Left kidney (tissue), 8 donors: ENCODE measurements around the gene YDJC. TPM values are rescaled to one million over a fixed set of nuclear protein-coding genes. Genes with fewer than 3 reads are reported as not detected.
"Not testable (repeated sequence)": the region's sequence is repeated elsewhere in the genome, so short reads cannot be mapped to it uniquely, and the experiment has no call there.

Experiments used
- DNase-seq: peaks from one replicate; pipeline ENCODE4 v3.0.0-alpha.2; 2013
- long read RNA-seq, 8 donors: transcript quantifications; one replicate each; lab custom pipeline, GENCODE V29; 2026
- polyA plus RNA-seq: library from polyadenylated mRNA; unstranded; fragments of 120-200 nt; gene quantifications from one replicate; pipeline ENCODE4 v1.2.1, GENCODE V29; 2013; ENCODE audit not compliant: insufficient read length

The YDJC gene, protein sequence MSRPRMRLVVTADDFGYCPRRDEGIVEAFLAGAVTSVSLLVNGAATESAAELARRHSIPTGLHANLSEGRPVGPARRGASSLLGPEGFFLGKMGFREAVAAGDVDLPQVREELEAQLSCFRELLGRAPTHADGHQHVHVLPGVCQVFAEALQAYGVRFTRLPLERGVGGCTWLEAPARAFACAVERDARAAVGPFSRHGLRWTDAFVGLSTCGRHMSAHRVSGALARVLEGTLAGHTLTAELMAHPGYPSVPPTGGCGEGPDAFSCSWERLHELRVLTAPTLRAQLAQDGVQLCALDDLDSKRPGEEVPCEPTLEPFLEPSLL
- polyA plus RNA-seq: 8.8 TPM
- long read RNA-seq, donor 1, transcript YDJC-201 (5 exons, 1,351 nt): major isoform, 13 of 20 reads
- long read RNA-seq, donor 1, partial matches to known transcripts: 0 of 20 reads
- long read RNA-seq, donor 1, other reads (novel, unspliced or antisense): 0 of 20 reads
- long read RNA-seq, donor 2, partial matches to known transcripts: 0 of 9 reads
- long read RNA-seq, donor 2, other reads (novel, unspliced or antisense): 0 of 9 reads
- long read RNA-seq, donor 3, partial matches to known transcripts: 7 of 14 reads
- long read RNA-seq, donor 3, other reads (novel, unspliced or antisense): 0 of 14 reads
- long read RNA-seq, donor 4, partial matches to known transcripts: 0 of 2 reads
- long read RNA-seq, donor 4, other reads (novel, unspliced or antisense): 0 of 2 reads
- long read RNA-seq, donor 5, transcript YDJC-203 (5 exons, 1,410 nt): major isoform, 6 of 13 reads
- long read RNA-seq, donor 5, transcript YDJC-201 (5 exons, 1,351 nt): minor isoform, 5 of 13 reads
- long read RNA-seq, donor 5, partial matches to known transcripts: 0 of 13 reads
- long read RNA-seq, donor 5, other reads (novel, unspliced or antisense): 0 of 13 reads
- long read RNA-seq, donor 6, transcript YDJC-203 (5 exons, 1,410 nt): major isoform, 6 of 15 reads
- long read RNA-seq, donor 6, partial matches to known transcripts: 0 of 15 reads
- long read RNA-seq, donor 6, other reads (novel, unspliced or antisense): 0 of 15 reads
- long read RNA-seq, donor 7, transcript YDJC-201 (5 exons, 1,351 nt): major isoform, 11 of 22 reads
- long read RNA-seq, donor 7, transcript YDJC-206 (4 exons, 1,494 nt): minor isoform, 7 of 22 reads
- long read RNA-seq, donor 7, partial matches to known transcripts: 0 of 22 reads
- long read RNA-seq, donor 7, other reads (novel, unspliced or antisense): 0 of 22 reads
- long read RNA-seq, donor 8, partial matches to known transcripts: 0 of 1 reads
- long read RNA-seq, donor 8, other reads (novel, unspliced or antisense): 0 of 1 reads

DNA sequence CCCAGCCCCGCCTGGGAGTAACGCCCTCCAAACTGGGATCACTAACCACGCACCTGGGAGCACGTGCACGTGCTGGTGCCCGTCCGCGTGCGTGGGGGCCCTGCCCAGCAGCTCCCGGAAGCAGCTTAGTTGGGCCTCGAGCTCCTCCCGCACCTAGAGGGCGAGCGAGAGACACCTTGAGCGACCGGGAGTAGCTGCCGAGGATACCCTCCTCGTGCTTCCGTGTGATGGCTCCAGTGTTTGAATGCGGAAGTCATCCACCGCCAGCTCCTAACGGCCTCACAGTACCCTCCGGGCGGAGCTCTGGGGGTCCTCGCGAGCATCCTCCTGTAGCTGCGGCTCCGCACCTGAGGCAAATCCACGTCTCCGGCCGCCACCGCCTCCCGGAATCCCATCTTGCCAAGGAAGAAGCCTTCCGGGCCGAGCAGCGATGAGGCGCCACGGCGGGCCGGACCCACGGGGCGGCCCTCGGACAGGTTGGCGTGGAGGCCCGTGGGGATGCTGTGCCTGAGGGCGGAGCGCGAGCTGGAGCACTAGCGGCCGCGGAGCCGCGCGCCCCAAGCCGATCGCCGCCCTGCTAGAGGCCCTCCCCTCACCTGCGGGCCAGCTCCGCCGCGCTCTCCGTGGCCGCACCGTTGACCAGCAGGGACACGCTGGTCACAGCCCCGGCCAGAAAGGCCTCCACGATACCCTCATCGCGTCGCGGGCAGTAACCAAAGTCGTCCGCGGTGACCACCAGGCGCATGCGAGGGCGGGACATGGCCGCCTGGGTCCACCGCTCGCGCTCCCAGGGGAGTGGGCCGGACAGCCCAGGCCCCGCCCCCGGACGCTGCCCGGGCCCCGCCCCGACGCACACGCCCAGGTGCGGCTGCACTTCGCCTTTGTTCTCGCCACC is at the start of gene YDJC:
Gene YDJC (minus strand): TSS at position 768 of the 895 bp plus-strand sequence. CDS start 8 bp downstream, at position 760.
- DNase-seq: peak; percentile 90

DNA sequence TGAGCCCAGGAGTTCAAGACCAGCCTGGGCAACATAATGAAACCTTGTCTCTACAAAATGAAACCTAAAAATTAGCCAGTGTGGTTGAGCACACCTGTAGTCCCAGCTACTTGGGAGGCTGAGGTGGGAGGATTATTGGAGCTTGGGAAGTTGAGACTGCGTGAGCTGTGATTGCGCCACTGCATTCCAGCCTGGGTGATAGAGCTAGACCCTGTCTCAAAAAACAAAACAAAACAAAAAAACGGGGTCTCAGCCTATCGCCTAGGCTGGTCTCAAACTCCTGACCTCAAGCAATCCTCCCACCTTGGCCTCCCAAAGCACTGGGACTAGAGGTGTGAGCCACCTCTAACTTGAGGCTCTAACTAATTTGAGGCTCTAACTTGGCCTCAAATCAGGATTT is 49.6 kb upstream of the YDJC start:
- no peak for DNase-seq

- not testable (repeated sequence) for DNase-seq
Measured at GRCh38 chr22:21678842-21679241, 49.0 kb upstream of the YDJC start.

GRCh38 chr22:21677606-21678443 is 48.0 kb upstream of the YDJC start:
- no peak for DNase-seq

GRCh38 chr22:21674638-21675245 is 44.9 kb upstream of the YDJC start:
- DNase-seq: no peak

GRCh38 chr22:21673534-21674321 is 43.9 kb upstream of the YDJC start:
- no peak for DNase-seq

GRCh38 chr22:21672107-21672629 is 42.3 kb upstream of the YDJC start:
- DNase-seq: no peak

DNA sequence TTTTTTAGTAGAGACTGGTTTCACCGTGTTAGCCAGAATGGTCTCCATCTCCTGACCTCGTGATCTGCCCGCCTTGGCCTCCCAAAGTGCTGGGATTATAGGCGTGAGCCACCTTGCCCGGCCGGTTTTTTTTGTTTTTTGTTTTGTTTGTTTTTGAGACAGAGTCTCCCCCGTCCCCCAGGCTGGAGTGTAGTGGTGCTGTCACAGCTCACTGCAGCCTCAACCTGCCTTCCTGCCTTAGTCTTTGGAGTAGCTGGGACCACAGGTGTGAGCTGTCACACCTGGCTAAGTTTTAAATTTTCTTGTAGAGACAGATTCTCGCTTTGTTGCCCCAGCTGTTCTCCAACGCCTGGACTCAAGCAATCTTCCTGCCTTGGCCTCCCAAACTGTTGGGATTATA is 39.2 kb upstream of the YDJC start:
- no peak for DNase-seq

- DNase-seq: no peak
Measured at GRCh38 chr22:21666786-21667185, 37.0 kb upstream of the YDJC start.

GRCh38 chr22:21665047-21665851 is 35.4 kb upstream of the YDJC start:
- no peak for DNase-seq

DNA sequence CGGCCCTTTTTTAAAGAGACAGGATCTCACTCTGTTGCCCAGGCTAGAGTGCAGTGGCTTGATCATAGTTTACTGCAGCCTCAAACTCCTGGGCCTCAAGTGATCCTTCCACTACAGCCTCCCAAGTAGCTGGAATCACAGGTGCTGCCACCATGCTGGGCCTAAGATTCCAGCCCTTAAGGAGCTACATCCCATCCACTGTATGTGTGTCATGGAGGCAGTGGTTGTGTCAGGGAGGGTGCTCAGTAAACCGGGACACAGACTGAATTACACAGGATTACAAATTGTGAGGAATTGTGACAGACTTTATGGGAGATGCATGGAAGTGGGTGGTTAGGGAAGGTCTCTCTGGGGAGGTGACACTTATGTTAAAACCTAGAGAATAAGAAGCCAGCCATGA is 33.9 kb upstream of the YDJC start:
- DNase-seq: no peak

DNA sequence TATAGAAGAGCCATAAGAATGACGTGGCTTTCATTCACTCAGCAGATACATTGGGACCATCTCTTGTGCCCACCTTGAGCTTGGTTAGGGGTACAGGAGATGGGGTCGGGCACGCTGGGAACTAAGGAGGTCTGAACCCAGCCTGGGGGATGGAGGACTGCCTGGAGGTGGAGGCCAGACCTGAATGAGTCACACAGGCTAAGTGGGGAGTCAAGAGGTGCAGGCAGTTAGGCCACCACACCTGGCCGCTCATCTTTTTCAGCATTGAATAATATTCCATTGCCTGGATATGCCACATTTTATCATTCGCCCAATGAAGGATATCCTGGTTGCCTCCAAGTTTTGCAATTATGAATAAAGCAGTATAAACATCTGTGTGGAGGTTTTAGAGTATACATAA is 32.2 kb upstream of the YDJC start:
- DNase-seq: no peak

- DNase-seq: no peak
Measured at GRCh38 chr22:21660904-21661303, 31.1 kb upstream of the YDJC start.

DNA sequence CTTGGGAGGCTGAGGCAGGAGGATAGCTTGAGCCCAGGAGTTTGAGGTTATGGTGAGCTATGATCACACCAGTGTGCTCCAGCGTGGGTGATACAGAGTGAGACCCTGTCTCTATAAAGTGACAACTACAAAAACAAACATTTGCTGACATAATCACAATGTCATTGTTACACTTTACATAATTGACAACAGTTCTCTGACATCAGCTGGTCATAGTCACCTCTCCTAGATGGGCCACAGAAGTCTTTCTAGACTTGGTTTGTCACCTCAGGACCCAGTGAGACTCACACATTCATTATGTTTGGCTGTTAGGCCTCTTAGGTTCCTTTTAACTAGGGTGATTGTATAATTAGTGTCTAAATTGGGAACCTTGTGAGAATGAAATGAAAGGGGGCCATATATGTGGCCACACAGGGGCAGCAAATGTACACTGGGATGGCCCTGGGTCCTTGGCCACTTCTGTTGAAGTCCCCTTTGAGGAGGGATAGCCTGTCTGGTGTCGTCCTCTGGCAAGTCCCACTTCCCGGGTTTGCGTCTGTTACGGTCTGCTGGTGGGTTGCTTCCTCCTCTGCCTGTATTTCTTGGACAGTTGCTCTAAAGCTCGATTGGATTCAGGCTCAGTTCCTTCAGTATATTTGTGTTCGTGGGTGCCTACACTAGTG is 30.2 kb upstream of the YDJC start:
- DNase-seq: no peak

DNA sequence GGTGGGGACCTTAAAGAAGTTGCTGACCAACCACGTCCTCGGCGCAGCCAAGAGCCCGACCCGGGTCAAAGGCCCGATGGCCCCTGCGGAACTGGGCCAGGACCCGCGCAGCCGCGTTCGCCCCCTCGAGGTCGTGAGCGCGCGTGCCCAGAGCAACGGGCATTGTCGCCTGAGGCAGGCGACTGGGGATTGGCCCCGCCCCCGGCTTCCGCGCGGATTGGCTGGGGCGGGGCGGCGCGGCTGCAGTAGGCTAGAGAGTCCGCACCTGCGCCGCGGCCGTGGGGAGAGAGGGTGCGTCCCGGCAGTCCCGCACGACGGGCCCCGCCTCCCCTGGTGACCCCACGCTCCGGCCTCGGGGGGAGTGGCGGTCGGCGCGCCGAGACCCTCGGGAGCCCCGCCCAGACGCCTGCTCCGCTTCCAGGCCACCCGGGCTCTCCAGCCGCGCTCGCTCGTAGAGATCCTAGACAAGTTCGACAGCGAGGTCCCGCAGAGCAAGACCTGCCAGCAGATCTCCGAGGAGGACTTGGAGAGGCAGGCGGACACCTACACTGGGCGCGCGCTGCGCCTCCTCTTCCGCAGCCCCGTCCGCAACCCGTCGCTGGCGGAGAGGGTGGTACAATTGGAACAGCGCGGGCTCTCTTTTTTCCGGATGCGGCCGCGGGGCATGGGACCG is 27.7 kb upstream of the YDJC start:
- DNase-seq: no peak

- no peak for DNase-seq
Measured at GRCh38 chr22:21657020-21657359, 27.2 kb upstream of the YDJC start.
